ENCODE measurements around the gene PARD6G.
"Not testable (repeated sequence)": the region's sequence is repeated elsewhere in the genome, so short reads cannot be mapped to it uniquely, and the experiment has no call there.

The PARD6G gene, protein sequence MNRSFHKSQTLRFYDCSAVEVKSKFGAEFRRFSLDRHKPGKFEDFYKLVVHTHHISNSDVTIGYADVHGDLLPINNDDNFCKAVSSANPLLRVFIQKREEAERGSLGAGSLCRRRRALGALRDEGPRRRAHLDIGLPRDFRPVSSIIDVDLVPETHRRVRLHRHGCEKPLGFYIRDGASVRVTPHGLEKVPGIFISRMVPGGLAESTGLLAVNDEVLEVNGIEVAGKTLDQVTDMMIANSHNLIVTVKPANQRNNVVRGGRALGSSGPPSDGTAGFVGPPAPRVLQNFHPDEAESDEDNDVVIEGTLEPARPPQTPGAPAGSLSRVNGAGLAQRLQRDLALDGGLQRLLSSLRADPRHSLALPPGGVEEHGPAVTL

GRCh38 chr18:80247393-80247841, at the start of gene PARD6G:
PARD6G (minus strand) TSS chr18:80247514; CDS start chr18:80247348, 166 bp downstream.
- DNase-seq, result peak; percentile 93

DNA sequence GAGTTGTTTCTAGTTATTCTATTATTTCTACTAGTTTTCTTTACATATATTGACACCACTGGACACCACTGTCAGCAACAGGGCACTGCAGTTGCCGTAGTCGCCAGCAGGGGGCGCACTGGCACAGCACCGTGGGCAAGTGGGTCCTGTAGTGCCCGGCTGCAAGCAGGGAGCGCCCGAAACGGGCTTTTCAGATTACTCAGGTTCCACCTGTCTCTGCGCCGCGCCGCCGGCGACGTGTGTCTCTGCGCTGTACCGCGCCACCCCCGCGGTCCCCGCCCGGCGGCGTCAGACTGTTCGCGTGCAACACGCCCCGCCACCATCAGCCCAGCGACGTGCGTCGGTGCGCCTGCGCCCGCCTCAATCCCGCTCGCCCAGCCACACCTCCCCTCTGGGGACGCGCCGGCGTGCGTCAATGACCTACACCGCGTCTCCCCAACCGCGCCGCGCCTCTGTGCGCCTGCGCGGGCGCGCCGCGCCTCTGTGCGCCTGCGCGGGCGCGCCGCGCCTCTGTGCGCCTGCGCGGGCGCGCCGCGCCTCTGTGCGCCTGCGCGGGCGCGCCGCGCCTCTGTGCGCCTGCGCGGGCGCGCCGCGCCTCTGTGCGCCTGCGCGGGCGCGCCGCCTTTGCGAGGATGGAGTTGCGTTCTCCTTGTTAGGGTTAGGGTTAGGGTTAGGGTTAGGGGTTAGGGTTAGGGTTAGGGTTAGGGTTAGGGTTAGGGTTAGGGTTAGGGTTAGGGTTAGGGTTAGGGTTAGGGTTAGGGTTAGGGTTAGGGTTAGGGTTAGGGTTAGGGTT, 15.1 kb upstream of the PARD6G start:
- not testable (repeated sequence) for DNase-seq

DNA sequence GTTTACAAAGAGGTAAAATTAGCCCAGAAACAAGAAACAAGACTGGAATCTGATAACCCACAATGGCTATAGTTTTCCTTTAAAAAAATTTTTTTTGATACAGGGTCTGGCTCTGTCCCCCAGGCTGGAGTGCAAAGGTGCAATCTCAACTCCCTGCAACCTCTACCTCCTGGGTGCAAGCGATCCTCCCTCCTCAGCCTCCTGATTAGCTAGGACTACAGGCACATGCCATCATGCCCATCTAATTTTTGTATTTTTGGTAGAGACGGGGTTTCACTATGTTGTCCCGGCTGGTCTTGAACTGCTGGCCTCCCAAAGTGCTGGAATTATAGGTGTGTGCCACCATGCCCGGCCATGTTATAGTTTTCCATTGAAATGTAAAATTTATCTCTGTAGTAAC, 12.3 kb upstream of the PARD6G start:
- DNase-seq, result no peak

DNA sequence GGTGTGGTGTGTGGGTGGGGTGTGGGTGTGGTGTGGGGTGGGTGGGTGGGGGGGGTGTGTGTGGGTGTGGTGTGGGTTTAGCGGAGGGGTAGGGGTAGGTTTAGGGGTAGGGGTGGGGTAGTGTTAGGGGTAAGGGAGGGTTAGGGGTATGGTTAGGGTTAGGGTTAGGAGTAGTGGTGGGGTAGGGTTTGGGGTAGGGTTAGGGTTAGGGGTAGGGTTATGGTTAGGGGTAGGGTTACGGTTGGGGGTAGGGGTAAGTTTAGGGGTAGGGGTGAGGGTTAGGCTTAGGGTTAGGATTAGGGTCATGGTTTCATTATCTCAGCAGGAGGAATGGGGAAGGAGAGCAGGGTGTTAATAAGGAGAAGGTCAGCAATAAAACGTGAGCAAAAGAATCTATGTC, 11.3 kb upstream of the PARD6G start:
- no peak for DNase-seq

- not testable (repeated sequence) for DNase-seq
Observed at GRCh38 chr18:80257579-80258543, 10.5 kb upstream of the PARD6G start.

GRCh38 chr18:80254971-80255500, 7.7 kb upstream of the PARD6G start:
- DNase-seq, result no peak

GRCh38 chr18:80253871-80254492, 6.7 kb upstream of the PARD6G start:
- peak; percentile 55 for DNase-seq

DNA sequence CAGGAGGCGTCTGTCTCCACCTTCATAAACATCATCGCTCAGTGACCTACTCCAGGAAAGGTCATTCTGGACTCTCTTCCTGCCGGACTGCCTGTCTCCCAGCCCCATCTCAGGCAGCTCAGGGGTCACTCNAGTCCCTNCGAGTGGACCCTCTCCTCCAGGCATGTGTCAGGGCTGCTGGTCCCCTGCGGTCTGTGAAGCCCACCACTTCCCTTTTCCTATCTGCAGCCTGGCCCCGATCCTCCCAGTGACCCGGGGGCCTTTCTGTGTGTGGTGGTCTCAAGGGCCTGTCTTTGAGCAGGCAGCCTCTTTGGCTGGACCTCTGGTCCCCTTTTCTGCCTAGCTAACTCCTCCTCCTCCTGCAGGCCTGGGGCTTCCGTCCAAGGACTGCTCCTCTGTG, 5.9 kb upstream of the PARD6G start:
- DNase-seq, result no peak

- DNase-seq, result no peak
Observed at GRCh38 chr18:80252136-80252535, 4.8 kb upstream of the PARD6G start.

GRCh38 chr18:80251700-80252099, 4.4 kb upstream of the PARD6G start:
- no peak for DNase-seq

- no peak for DNase-seq
Observed at GRCh38 chr18:80250740-80251364, 3.5 kb upstream of the PARD6G start.

DNA sequence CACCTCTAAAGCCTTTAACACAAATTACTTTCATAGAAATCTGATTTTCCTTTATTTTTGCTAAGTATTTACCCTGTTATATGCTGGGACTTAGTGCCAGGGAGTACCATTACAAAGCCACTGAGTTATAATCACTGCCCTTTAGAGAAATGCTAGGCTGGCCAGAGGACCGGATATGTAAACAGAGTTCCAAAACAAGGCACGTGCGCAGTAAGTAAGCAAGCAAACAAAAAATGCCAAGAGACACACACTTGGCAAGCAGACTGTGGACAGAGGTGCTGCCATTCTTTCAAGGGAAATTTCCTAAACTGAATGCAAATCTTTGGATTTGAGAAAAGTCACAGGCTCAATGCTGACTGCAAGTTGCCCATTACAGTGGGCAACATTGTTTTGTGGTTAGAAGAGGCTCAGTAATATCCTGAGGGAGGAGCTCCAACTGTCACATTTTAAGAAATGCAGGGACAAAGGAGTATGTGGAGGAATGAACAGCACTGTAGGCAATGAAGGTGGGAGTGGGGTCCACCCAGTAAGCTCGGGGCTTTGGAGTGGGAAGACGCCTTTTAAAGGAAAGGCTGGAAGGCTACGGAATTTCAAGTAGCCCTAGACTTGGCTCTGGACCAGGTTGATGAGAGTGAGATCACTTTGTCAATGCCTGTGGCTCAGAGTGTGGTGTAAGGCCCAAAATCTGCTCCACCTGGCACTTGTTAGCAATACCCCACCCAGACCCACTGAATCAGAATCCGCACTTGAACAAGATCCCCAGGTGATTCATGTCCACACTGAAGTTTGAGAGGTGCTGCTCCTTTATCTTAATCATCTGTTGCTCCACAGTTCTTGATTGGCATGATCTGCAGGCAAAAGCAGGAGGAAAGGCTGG, 2.1 kb upstream of the PARD6G start:
- DNase-seq, result peak; percentile 53

DNA sequence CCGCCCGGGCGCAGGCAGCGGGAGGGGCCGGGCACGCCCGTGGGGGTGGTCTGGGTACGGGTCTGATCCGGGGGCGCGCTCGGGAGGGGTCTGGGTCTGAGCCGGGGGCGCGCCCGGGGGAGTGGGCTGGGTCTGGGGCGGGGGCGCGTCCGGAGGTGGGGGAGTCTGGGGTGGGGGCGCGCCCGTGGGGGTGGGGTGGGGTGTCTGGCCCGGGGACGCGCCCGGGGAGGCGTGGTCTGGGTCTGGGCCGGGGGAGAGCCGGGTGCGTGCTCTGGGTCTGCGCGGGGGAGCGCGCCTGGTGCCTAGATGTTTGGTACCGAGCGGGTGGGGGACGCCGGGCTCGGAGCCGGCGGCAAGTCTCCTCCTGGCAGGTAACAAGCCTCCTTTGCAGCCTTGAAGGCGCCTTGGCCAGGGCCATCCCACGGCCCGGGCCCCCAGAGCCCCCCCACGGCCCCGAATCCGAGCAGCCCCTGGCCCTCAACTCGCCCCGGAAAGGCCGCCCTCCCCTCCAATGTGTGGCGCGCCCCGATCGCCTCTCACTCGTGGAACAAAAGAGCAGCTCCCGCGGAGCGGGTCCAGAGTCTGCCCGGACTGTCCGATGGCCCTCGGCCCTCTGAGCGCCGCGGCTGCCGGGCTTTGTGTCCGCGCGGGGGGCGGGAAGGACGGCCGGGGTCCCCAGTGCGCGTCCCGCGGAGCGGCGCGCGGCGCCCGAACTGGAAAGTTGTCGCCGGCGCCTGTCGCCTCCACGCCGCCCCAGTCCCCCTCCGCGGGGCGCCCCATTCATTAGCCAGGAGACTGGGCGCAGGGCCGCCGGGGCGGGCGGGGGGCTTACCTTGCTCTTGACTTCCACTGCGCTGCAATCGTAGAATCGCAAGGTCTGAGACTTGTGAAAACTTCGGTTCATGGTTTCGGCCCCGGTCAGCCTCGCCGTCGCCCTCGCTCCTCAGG, 595 bp downstream of the PARD6G start:
- peak; percentile 72 for DNase-seq

- no peak for DNase-seq
Observed at GRCh38 chr18:80245781-80246444, 1.4 kb downstream of the PARD6G start.

- DNase-seq, result peak; percentile 41
Observed at GRCh38 chr18:80244956-80245730, 2.2 kb downstream of the PARD6G start.

GRCh38 chr18:80244167-80244566, 3.1 kb downstream of the PARD6G start:
- no peak for DNase-seq

GRCh38 chr18:80243204-80243603, 4.1 kb downstream of the PARD6G start:
- DNase-seq, result no peak

Data from DMS53 (cell line).